GM20431 (cell line): ENCODE measurements around the gene ABCB8.
"Not testable (repeated sequence)": the region's sequence is repeated elsewhere in the genome, so short reads cannot be mapped to it uniquely, and the experiment has no call there.

Experiments
- in situ Hi-C: fragments of 300-500 bp; cut with MseI, MboI; formaldehyde crosslinking; loops from one replicate; pipeline ENCODE4 v1.15.0; 2020; ENCODE audit warnings: low sequenced_read_pairs; ENCODE audit not compliant: unreplicated experiment

The ABCB8 gene

DNA sequence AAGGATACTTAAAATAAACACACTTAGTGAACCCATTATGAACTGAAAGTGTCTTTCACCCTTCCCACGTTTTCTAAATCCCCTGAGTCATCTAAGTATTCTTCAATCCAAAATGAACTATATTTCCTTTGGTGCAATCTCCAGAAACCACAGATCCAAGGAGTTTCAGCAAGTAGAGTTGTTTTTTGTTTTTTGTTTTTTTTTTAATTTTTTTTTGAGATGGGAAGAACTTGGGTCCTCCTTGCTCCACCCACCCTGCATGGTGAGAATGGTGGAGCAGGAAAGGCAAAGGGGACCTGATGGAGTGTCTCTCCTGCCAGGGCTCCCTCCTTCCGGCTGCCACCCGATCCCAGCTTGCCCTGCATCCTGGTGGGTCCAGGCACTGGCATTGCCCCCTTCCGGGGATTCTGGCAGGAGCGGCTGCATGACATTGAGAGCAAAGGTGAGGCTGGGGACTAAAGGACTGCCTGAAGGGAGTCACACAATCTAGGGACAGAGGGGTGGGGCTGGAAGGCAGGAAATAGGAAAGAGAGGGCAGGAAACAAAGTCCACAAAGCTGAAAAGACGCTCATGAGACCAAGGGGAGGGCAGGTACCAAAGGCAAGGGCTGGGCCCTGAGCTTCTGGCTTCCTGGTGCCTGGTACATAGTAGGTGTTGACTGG, 16.1 kb upstream of the ABCB8 start:
- in situ Hi-C loops = no loop called here

DNA sequence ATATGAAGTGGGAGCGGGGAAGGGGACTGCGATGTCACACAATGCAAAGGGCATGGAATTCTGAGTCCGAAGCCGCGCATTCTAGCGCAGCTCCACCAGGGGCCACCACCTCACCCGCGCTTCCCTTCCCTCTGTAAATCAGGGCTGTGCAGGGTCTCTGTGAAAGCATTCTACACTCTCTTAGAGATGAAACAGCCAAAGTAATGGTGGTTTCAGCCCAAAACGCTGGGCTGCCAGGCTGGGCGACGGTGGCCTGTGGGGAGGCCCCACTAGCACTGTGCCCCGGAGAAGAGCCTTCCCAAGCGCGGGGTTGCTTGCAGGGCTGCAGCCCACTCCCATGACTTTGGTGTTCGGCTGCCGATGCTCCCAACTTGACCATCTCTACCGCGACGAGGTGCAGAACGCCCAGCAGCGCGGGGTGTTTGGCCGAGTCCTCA, 15.3 kb upstream of the ABCB8 start:
- in situ Hi-C loops = no loop called here

DNA sequence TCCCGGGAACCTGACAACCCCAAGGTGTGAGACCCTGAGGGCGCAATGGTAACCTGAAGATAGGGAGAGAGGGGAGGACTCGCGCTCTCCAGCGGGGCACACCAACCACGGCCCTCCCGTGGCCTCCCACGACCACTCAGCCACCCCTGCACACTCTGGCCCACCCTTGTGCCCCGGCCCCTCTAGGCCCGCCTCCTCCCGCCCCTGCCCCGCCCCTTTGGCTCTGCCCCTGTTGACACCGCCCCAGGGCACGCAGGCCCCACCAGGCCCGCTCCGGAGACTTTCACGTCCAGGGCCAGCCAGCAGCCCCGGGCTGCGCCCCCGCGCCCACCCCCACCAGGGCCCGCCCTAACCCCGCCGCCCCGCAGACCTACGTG, 14.9 kb upstream of the ABCB8 start:
- in situ Hi-C loops = no loop called here

DNA sequence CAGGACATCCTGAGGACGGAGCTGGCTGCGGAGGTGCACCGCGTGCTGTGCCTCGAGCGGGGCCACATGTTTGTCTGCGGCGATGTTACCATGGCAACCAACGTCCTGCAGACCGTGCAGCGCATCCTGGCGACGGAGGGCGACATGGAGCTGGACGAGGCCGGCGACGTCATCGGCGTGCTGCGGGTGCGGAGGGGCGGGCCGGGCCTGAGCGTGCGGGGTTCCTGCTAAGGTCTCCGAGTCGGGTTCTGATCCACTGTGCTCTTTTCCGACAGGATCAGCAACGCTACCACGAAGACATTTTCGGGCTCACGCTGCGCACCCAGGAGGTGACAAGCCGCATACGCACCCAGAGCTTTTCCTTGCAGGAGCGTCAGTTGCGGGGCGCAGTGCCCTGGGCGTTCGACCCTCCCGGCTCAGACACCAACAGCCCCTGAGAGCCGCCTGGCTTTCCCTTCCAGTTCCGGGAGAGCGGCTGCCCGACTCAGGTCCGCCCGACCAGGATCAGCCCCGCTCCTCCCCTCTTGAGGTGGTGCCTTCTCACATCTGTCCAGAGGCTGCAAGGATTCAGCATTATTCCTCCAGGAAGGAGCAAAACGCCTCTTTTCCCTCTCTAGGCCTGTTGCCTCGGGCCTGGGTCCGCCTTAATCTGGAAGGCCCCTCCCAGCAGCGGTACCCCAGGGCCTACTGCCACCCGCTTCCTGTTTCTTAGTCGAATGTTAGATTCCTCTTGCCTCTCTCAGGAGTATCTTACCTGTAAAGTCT, 14.3 kb upstream of the ABCB8 start:
- in situ Hi-C loops = no loop called here

DNA sequence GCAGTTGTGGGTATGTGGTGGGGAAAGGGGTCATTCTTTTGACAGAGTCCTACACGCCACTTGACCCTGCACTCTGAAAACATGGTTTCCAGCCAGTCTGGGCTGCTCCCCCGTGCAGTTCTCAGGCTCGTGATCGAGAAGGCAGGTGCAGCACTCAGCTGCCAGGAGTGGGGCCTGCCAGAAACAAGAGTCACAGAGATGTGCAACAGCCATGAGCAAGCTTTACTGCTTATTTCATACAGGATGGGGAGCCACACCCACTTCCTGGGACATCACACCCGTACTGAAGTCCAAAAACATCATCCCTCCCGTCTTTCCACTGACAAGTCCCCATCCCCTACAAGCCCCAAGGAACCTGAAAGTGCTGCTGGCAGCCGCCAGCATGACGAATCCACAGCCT, 13.3 kb upstream of the ABCB8 start:
- in situ Hi-C loops = no loop called here

DNA sequence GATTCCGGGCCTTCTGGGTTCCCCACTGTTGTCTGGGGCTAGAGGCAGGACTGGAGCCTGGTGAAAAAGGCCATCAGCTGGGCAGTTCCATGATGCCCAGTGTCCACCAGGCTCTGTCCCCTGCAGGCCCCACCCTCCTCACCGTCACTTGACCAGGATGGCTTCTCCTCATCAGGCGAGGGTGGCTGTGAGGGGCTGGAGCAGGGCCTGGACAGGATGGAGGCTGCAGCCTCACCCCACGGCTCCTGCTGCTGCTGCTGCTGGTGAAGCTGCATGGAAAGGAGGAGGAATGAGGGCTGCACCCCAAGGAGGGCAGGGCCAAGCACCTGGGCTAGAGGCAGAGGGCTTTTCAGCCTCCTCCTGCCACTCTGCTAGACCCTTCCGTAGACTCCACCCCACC, 12.3 kb upstream of the ABCB8 start:
- in situ Hi-C loops = no loop called here

DNA sequence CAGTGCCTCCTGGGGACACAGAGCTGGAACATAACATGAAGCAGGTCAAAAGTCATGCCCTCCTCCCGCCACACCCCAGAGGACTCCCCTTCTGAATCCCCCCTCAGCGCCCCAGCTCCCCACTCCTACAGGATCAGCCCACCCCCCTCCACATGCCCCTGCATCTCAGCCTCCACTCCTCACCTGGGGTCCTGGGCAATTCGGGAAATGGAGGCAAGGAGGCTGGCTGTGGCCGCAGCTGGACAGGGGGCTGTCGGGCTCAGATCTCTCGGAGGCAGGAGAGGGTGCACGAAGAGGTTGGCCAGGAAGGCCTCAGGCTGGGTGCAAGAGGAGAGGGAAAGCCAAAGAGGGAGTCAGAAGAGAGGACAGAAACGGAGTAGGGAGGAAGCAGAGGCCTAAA, 11.7 kb upstream of the ABCB8 start:
- in situ Hi-C loops = no loop called here

DNA sequence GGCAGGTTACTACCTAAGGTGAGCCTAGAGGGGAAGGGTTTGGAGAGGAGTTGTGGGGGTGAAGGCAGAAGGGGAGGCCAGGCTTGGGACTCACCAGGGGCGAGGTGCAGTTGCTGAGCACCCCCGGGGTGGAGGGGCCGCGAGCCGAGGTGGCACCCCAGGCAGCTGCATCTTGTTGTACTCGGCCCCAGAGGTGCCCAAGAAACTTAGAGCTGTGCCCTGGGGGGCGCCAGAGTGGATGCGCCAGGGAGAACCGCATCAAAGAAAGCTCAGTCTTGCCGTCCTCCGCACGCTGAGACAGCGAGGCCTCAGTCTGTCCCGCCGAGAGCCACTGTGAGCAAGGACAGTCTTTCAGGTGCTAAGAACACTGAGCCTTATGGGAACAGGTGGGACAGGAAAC, 11.3 kb upstream of the ABCB8 start:
- in situ Hi-C loops = no loop called here

DNA sequence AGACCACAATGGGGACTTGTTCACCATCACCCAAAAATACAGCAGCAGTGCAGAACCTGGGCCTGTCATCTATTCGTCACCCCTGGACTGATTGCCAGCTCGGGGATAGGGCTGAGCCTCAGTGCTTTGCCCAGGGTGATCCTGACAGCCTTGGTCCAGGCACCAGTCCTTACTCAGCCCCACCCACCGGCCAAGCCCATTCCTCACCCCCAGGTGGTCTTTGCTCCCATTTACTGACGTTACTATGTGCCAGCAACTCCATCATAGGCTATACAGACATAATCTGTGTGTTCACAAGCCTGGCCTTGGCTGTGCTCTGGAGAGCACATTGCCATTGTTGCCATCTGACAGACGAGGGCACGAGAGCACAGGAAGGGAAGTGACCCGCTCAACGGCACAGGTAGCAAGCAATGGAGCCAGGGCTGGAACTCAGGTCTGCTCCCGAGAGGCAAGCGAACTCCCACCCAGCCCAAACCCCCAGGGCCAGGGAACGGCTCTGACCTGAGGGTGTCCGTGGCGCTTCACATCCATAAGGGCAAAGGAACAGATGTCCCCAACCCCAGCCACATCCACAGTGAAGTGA, 10.8 kb upstream of the ABCB8 start:
- in situ Hi-C loops = no loop called here

DNA sequence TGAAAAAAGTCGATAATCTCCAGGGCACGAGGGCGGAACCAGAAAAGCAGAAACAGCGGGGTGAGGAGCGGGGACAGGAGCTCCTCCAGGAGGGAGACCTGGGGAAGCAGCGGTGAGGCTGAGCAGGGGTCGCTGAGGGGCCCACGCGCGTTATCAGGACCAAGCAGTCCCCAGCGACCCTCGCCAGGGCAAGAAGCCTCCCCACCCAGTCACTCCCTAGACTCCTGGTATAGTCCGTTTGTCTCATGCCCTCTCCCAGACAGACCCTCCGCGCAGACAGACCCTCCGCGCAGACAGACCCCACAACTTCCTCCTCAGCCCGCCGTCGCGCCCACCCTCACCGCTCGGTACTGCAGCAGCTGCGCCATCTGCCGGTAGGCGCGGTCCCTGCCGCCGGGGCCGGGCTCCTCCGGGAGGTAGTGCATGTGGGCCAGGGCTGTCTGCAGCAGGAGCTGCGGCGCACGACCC, 10.3 kb upstream of the ABCB8 start:
- in situ Hi-C loops = no loop called here

DNA sequence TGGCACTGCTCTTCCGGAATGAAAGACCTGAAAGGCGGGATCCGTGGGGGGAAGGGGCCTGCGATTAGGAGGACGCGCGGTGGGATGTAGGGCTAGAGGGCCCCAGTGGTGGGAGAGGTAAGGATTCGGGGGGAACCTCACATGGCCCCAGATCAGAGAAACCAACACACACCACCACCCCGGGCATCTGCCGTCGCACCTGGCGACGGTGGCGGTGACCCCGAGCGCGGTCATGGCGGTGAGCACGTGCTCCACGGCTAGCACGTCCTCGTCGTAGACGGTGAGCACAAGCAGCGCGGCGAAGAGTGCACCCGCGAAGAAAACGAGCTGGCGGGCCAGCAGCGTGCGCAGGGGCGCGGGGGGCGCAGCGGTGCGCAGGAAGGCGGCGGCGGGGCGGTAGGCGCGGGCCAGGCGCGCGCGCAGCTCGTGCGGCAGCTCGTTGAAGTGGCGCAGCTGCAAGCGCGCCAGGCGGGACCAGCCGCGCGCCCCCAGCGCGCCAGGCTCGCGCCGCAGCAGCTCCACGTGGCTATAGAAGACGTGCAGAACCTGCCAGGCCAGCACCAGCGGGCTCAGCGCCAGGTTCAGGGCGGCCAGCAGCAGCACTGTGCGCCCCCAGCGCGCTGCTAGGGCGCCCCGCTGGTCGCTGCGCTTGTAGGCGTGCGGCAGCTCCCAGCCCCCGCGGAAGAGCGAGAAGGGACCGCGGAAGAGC, 9.7 kb upstream of the ABCB8 start:
- in situ Hi-C loops = no loop called here

DNA sequence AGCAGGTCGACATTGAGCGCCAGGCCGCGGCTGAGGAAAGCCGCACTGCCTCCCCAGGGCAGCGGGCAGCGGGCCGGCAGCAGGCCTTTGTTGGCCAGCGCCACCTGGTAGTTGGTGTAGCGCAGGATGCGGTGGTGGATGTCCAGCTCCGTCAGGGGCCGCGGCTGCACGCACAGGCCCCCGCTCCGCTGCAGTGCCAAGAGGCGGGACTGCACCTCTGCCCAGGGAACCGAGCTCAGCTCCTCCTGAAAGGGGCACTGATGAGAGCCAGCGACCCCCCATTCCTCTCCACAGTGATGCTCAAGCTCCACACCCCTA, 9.2 kb upstream of the ABCB8 start:
- in situ Hi-C loops = no loop called here

DNA sequence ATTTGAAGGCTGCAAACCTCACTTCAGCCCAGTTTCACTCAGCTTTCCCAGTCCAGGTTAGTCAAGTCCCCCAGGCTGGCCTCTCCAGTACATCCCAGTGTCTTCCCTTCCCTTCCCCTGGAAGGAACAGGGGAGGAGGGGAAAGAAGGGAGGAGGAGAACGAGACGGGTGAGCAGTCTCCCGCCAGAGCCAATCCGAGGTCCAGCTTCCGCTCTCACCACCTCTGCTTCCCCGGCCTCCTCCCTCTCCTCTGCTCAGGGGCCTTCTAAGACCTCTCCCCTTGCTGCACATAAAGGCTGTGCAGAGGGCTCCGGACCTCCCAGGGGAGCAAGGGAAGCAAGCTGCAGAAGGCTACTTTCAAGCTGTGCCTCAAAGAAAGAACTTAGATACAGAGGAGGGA, 8.0 kb upstream of the ABCB8 start:
- in situ Hi-C loops = no loop called here

DNA sequence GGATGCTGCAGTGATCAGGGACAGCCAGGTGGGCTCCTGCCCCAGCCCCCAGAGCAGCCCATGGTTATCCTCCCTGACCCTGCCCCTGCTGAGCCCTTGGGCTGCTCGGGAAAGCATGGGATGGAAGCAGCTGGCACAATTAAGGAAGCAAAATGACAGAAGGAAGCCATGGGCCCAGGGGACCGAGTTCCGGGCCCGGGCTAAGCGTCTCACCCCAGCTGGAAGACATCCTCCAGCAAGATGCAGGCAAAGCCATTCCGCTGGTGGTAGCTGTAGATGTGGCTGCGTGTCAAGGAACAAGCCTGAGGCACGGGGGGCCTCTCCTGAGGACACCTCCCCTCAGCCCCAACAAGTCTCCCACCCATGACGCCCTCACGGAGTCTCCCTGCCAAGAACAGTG, 5.0 kb upstream of the ABCB8 start:
- in situ Hi-C loops = no loop called here

DNA sequence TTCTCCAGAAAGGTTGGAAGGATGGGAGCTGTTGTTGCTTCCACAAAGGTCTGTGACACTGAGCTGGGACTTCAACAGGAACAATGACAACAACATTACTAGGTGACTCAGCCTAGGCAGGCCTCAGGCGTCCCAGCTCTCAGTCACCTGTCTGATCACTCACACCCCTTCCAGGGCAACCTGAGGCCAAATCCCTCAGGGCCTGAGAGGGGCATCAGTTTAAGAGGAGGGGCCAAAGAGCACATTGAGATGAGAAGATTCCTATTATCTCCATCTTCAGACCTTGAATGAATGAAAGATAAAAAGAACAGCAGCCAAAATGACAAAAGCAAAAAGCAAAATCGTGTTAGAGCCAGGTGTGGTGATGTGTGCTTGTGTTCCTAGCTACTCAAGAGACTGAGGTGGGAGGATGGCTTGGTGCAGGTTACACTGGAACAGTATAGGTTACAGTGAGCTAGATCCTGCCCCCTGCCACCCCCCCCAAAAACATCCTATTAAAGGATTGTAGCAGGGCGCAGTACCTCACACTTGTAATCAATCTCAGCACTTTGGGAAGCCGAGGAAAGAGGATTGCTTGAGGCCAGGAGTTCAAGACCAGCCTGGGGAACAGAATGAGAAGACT, 3.7 kb upstream of the ABCB8 start, which contains the start of gene ATG9B:
Gene ATG9B, minus strand, starts transcription at position 60 of the 622 bp plus-strand sequence. CDS start 71 bp downstream, outside the sequence.
- in situ Hi-C loops = no loop called here

DNA sequence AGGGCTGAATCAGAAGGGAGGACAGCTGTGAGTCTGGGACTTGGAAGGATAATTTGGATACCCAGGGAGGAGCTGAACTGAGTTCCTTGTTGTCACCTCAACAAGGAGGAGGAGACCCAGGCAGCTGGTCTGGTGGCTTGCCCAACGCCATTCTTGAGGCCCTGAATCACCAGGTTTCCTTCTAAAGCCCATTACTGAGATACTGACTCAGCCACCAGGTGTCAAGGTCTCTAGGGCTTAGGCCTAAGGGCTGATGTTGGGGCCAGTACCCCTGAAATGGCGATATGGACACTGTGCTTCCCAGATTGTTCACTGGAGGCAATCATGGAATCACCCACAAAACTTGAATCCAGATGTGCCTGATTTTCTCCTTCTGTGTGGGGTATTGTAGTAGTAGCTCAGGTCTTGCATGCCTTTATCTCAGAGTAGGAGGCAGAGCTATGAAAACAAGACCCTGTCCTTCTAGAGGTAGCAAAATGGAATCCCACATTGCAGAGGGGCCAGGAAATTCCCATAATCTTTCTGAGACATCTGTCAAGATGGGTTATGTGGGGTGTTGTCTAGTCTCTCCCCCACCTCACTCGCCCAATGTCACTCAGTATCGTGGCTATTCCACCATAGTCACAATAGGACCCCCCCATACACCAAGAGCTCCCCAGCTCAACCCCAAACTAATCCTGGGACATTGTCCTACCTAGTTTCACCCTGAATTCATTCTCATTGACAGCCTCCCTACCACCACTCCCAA, 2.2 kb upstream of the ABCB8 start:
- in situ Hi-C loops = no loop called here

DNA sequence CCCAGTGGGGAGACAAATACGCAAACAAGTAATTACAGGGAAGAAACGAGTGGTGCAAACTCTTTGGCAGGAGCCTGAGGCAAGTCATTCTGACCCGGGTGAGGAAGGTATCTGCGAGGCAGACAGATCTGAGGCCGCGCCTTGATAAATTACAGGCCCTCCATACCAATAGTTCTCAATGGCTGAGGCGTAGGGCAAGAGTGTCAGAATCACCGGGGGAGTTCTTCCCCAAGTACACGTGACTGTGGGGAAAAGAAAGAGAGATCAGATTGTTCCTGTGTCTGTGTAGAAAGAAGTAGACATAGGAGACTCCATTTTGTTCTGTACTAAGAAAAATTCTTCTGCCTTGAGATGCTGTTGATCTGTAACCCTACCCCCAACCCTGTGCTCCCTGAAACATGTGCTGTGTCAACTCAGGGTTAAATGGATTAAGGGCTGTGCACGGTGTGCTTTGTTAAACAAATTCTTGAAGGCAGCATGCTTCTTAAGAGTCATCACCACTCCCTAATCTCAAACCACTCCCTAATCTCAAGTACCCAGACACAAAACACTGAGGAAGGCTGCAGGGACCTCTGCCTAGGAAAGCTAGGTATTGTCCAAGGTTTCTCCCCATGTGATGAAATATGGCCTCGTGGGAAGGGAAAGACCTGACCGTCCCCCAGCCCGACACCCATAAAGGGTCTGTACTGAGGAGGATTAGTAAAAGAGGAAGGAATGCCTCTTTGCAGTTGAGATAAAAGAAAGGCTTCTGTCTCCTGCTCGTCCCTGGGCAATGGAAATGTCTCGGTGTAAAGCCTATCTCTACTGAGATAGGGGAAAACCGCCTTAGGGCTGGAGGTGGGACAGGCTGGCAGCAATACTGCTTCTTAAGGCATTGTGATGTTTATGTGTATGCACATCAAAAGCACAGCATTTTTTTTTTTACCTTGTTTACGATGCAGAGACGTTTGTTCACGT, 1.2 kb upstream of the ABCB8 start:
- in situ Hi-C loops = not testable (repeated sequence)

DNA sequence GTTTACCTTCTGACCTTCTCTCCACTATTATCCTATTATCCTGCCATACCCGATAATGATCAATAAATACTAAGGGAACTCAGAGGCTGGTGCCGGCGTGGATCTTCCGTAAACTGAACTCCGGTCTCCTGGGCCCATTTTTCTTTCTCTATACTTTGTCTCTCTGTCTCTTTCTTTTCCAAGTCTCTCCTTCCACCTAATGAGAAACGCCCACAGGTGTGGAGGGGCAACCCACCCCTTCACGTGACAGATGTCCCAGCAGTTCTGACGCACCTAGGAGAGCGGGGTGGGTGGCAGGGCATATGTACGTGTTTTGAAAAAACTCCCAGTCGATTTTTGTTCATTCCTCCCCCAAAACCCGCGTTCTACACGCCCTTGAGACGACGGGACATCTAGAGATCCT, 521 bp upstream of the ABCB8 start:
- in situ Hi-C loops = not testable (repeated sequence)
